ENCODE measurements around the gene RAPGEF4. TPM values are rescaled to one million over a fixed set of nuclear protein-coding genes. Genes with fewer than 3 reads are reported as not detected.

The RAPGEF4 gene
- total RNA-seq, 6 experiments from 2014 or later: 9.5 to 18.4 (median 14.7) TPM

- H3K27me3 ChIP-seq: no peaks in the 10 kb centered on the region
- DNase-seq: no peak
- H3K4me3 ChIP-seq: no peak overlapping the region
- H3K4me1 ChIP-seq: no peaks in the 10 kb centered on the region
- no peak for TF ChIP-seq POLR2A (IDR thresholded peaks at IDR 0.05)
- TF ChIP-seq, protein P1, sequence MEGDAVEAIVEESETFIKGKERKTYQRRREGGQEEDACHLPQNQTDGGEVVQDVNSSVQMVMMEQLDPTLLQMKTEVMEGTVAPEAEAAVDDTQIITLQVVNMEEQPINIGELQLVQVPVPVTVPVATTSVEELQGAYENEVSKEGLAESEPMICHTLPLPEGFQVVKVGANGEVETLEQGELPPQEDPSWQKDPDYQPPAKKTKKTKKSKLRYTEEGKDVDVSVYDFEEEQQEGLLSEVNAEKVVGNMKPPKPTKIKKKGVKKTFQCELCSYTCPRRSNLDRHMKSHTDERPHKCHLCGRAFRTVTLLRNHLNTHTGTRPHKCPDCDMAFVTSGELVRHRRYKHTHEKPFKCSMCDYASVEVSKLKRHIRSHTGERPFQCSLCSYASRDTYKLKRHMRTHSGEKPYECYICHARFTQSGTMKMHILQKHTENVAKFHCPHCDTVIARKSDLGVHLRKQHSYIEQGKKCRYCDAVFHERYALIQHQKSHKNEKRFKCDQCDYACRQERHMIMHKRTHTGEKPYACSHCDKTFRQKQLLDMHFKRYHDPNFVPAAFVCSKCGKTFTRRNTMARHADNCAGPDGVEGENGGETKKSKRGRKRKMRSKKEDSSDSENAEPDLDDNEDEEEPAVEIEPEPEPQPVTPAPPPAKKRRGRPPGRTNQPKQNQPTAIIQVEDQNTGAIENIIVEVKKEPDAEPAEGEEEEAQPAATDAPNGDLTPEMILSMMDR (IDR thresholded peaks at IDR 0.05): no peak
- no peak overlapping the region for H3K27ac ChIP-seq
- no peaks in the 10 kb centered on the region for H3K9me3 ChIP-seq
- ATAC-seq: peak; percentile 81 to 98 (median 90)
- whole genome bisulfite sequencing (ENCODE audit: insufficient coverage, low coverage, low lambda C conversion rate, missing lambda C conversion rate): 100% methylated on average over 2 of the region's 2 CpGs
- H3K36me3 ChIP-seq: no peaks in the 10 kb centered on the region
- intact Hi-C loops (cut with DNase I): no loop called here
Measured at GRCh38 chr2:172856606-172857005, 121.0 kb downstream of the RAPGEF4 start.

DNA sequence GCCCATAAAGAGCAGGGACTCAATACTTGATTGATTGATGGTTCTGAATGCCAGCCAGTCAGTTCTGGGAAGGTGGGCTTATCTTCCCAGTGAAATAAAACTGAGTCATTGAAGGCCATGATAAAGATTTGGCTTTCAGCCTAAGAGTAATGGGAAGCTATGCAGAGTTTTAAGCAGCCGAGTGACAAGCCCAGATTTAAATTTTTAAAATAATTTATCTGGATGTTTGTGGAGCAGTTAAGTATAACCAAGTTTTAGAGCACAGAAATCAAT is 122.8 kb downstream of the RAPGEF4 start:
- TF ChIP-seq, protein P1 (IDR thresholded peaks at IDR 0.05): no peak
- no peak for TF ChIP-seq POLR2A (IDR thresholded peaks at IDR 0.05)
- Histone ChIP-seq H3K4me1 (no peaks in the 10 kb centered on the region), H3K9me3 (no peaks in the 10 kb centered on the region), H3K36me3 (no peaks in the 10 kb centered on the region), H3K27ac (no peak overlapping the region), H3K4me3 (no peak overlapping the region), H3K27me3 (no peaks in the 10 kb centered on the region)
- WGBS (ENCODE audit: insufficient coverage, low coverage, low lambda C conversion rate, missing lambda C conversion rate): 50% methylated on average over 1 of the region's 1 CpG
- ATAC-seq (peak in 1 of 4 donors; percentile 19), DNase-seq (no peak)
- intact Hi-C loops (cut with DNase I): no loop called here

DNA sequence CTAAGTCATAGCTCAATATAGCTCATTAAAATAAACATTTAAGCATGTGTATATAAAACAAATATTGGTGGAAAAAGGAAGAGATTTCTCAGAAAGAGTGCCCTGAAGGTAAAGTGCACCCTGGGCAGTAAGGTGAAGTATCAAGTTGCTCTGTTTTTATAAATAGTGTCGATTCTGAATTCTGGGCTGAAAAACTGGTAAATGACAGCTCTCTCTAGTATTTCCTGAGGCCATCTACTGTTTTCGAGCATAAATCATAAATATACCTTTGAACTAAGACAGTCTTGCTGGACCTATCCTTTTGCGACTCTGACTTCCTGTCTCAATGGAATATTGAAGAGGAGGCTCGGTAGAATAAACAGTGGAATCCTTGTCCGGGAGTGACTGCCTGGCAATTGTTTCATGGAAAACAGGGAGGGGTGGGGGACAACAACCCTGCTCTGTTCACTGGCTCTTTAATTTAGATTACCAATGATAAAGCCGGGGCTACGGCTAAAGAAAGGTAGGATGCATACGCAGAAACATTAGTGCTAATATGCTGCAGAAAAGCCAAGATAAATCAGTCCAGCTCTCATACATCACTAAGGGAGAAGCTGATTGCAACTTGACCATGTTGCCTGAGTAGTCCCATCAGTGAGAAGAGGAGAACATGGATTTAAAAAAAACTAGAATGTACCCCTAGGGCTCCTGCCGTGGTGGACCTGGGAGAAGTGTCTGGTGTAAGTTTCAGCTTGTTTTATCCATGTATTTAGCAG is 124.1 kb downstream of the RAPGEF4 start:
- WGBS (ENCODE audit: insufficient coverage, low coverage, low lambda C conversion rate, missing lambda C conversion rate): 61% methylated on average over 8 of the region's 9 CpGs
- no peaks in the 10 kb centered on the region for H3K36me3 ChIP-seq
- no peak overlapping the region for H3K27ac ChIP-seq
- H3K4me3 ChIP-seq: no peak overlapping the region
- no peak for DNase-seq
- no peaks in the 10 kb centered on the region for H3K4me1 ChIP-seq
- H3K9me3 ChIP-seq: no peaks in the 10 kb centered on the region
- ATAC-seq: no peak
- H3K27me3 ChIP-seq: no peaks in the 10 kb centered on the region
- TF ChIP-seq, protein P1 (IDR thresholded peaks at IDR 0.05): no peak
- TF ChIP-seq POLR2A (IDR thresholded peaks at IDR 0.05): no peak
- intact Hi-C loops (cut with DNase I): no loop called here

GRCh38 chr2:172860336-172860707 is 124.7 kb downstream of the RAPGEF4 start:
- no peaks in the 10 kb centered on the region for H3K27me3 ChIP-seq
- H3K4me3 ChIP-seq: no peak overlapping the region
- H3K9me3 ChIP-seq: no peaks in the 10 kb centered on the region
- TF ChIP-seq, protein P1 (IDR thresholded peaks at IDR 0.05): no peak
- TF ChIP-seq POLR2A (IDR thresholded peaks at IDR 0.05): no peak
- H3K27ac ChIP-seq: no peak overlapping the region
- 53% methylated on average over 2 of the region's 2 CpGs for WGBS (ENCODE audit: insufficient coverage, low coverage, low lambda C conversion rate, missing lambda C conversion rate)
- intact Hi-C loops (cut with DNase I): no loop called here
- no peak for ATAC-seq
- H3K36me3 ChIP-seq: no peaks in the 10 kb centered on the region
- DNase-seq: no peak
- H3K4me1 ChIP-seq: no peaks in the 10 kb centered on the region
